ENCODE results near the gene TMLHE. TPM values are rescaled to one million over a fixed set of nuclear protein-coding genes. Genes with fewer than 3 reads are reported as not detected.
A peak's percentile ranks its signal among the peaks of the same experiment; 100 is the strongest.
"Not testable (repeated sequence)": the region's sequence is repeated elsewhere in the genome, so short reads cannot be mapped to it uniquely, and the experiment has no call there.

Gene TMLHE
- total and polyA plus RNA-seq, 2 donors (not counting 1 experiment from before 2014, with no cell fraction given) = 14.9 to 26.9 TPM

- H3K27ac Mint-ChIP-seq; H3K9me3 Mint-ChIP-seq (ENCODE audit: insufficient read depth); H2AFZ ChIP-seq (ENCODE audit: insufficient read depth, low read depth, low read length, poor library complexity, severe bottlenecking); H3K27ac ChIP-seq (ENCODE audit: low read length in 2 of 2); H3K36me3 ChIP-seq (replicated peaks in 1 of 2; ENCODE audit: control extremely low read depth in 1 of 2, control insufficient read depth in 1 of 2, extremely low read depth in 1 of 2, insufficient read depth in 2 of 2, low read length in 1 of 2); H3K9ac ChIP-seq (ENCODE audit: low read length); H3K79me2 ChIP-seq (ENCODE audit: control insufficient read depth, insufficient read depth, low read length); H3K9me3 ChIP-seq (ENCODE audit: control extremely low read depth in 1 of 3, control insufficient read depth in 2 of 3, insufficient read depth in 1 of 3, low read length in 2 of 3); CTCF ChIA-PET; H3K4me3 Mint-ChIP-seq; H3K27me3 Mint-ChIP-seq; DNase-seq; H3K4me3 ChIP-seq (ENCODE audit: control extremely low read depth in 1 of 5, extremely low read depth in 1 of 5, insufficient read depth in 1 of 5, low read depth in 2 of 5, low read length in 4 of 5); intact Hi-C loops (cut with micrococcal nuclease); H3K4me1 ChIP-seq (ENCODE audit: control insufficient read depth in 2 of 2, insufficient read depth in 2 of 2, low read length in 2 of 2); H3K27me3 ChIP-seq (replicated peaks in 1 of 4; ENCODE audit: control extremely low read depth in 1 of 4, control insufficient read depth in 3 of 4, insufficient read depth in 4 of 4, low read length in 3 of 4); H4K20me1 ChIP-seq (ENCODE audit: control insufficient read depth, insufficient read depth, low read length, poor library complexity, severe bottlenecking); H3K4me1 Mint-ChIP-seq; ATAC-seq (ENCODE audit: low read depth); H3K4me2 ChIP-seq (replicated peaks; ENCODE audit: low read depth, low read length, poor library complexity, severe bottlenecking); POLR2A ChIA-PET: not testable (repeated sequence)
- no CpG with 5 or more reads among the region's 3 CpGs for WGBS (ENCODE audit: insufficient coverage)
Observed at GRCh38 chrX:155491421-155491820, 121.3 kb downstream of the TMLHE start.

- H3K9me3 ChIP-seq (ENCODE audit: control extremely low read depth in 1 of 3, control insufficient read depth in 2 of 3, insufficient read depth in 1 of 3, low read length in 2 of 3); H3K4me3 Mint-ChIP-seq; H3K4me1 Mint-ChIP-seq; CTCF ChIA-PET; POLR2A ChIA-PET; intact Hi-C loops (cut with micrococcal nuclease); H3K27me3 Mint-ChIP-seq; H3K4me2 ChIP-seq (replicated peaks; ENCODE audit: low read depth, low read length, poor library complexity, severe bottlenecking); H3K9me3 Mint-ChIP-seq (ENCODE audit: insufficient read depth); H3K27ac Mint-ChIP-seq; H3K36me3 ChIP-seq (replicated peaks in 1 of 2; ENCODE audit: control extremely low read depth in 1 of 2, control insufficient read depth in 1 of 2, extremely low read depth in 1 of 2, insufficient read depth in 2 of 2, low read length in 1 of 2); H2AFZ ChIP-seq (ENCODE audit: insufficient read depth, low read depth, low read length, poor library complexity, severe bottlenecking); DNase-seq; ATAC-seq (ENCODE audit: low read depth); H3K9ac ChIP-seq (ENCODE audit: low read length); H3K79me2 ChIP-seq (ENCODE audit: control insufficient read depth, insufficient read depth, low read length); H3K27ac ChIP-seq (ENCODE audit: low read length in 2 of 2); H3K4me3 ChIP-seq (ENCODE audit: control extremely low read depth in 1 of 5, extremely low read depth in 1 of 5, insufficient read depth in 1 of 5, low read depth in 2 of 5, low read length in 4 of 5); H3K27me3 ChIP-seq (replicated peaks in 1 of 4; ENCODE audit: control extremely low read depth in 1 of 4, control insufficient read depth in 3 of 4, insufficient read depth in 4 of 4, low read length in 3 of 4); H3K4me1 ChIP-seq (ENCODE audit: control insufficient read depth in 2 of 2, insufficient read depth in 2 of 2, low read length in 2 of 2); H4K20me1 ChIP-seq (ENCODE audit: control insufficient read depth, insufficient read depth, low read length, poor library complexity, severe bottlenecking): not testable (repeated sequence)
- WGBS (ENCODE audit: insufficient coverage) = no CpG with 5 or more reads among the region's 7 CpGs
Observed at GRCh38 chrX:155477136-155477535, 135.6 kb downstream of the TMLHE start.

DNA sequence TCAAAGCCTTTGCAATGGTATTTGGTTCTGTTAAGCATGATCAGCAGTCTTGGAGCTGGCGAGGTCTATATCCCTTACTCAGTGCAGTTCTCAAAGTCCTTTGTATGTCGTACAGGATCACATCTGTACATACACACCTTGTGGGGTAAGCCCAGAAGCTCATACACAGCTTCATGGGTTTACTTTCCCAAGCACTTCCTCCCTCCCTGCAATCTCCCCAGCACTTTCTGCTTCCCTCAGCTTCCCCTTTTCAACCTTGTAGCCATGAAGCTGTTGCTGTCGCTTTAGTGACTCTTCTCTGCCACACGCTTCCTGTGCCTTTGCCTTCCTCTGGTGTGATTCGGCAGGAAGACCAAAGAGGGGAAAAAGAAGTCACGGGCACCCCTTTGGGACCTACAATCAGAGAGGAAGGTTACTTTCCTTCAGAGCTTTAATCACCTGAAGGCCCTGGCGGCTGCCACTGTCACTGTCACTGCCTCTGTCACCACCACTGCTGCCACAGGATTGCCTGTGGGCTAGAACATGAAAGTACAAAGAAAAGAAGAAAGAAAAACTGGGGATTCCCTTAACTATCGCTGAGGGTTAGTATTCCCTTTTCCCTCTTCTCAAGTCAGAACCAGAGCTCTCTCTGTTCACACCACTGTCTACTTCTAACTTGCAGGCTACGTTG lies 146.3 kb downstream of the TMLHE start:
- DNase-seq; CTCF ChIA-PET; H3K4me2 ChIP-seq (replicated peaks; ENCODE audit: low read depth, low read length, poor library complexity, severe bottlenecking); H3K27me3 Mint-ChIP-seq; H2AFZ ChIP-seq (ENCODE audit: insufficient read depth, low read depth, low read length, poor library complexity, severe bottlenecking); intact Hi-C loops (cut with micrococcal nuclease); H3K36me3 ChIP-seq (replicated peaks in 1 of 2; ENCODE audit: control extremely low read depth in 1 of 2, control insufficient read depth in 1 of 2, extremely low read depth in 1 of 2, insufficient read depth in 2 of 2, low read length in 1 of 2); POLR2A ChIA-PET; H3K9ac ChIP-seq (ENCODE audit: low read length); H3K79me2 ChIP-seq (ENCODE audit: control insufficient read depth, insufficient read depth, low read length); H3K27me3 ChIP-seq (replicated peaks in 1 of 4; ENCODE audit: control extremely low read depth in 1 of 4, control insufficient read depth in 3 of 4, insufficient read depth in 4 of 4, low read length in 3 of 4); H3K9me3 ChIP-seq (ENCODE audit: control extremely low read depth in 1 of 3, control insufficient read depth in 2 of 3, insufficient read depth in 1 of 3, low read length in 2 of 3); H4K20me1 ChIP-seq (ENCODE audit: control insufficient read depth, insufficient read depth, low read length, poor library complexity, severe bottlenecking); H3K27ac ChIP-seq (ENCODE audit: low read length in 2 of 2); H3K4me1 ChIP-seq (ENCODE audit: control insufficient read depth in 2 of 2, insufficient read depth in 2 of 2, low read length in 2 of 2); H3K4me3 Mint-ChIP-seq; H3K27ac Mint-ChIP-seq; H3K4me1 Mint-ChIP-seq; H3K9me3 Mint-ChIP-seq (ENCODE audit: insufficient read depth); H3K4me3 ChIP-seq (ENCODE audit: control extremely low read depth in 1 of 5, extremely low read depth in 1 of 5, insufficient read depth in 1 of 5, low read depth in 2 of 5, low read length in 4 of 5): not testable (repeated sequence)
- no CpG with 5 or more reads among the region's 9 CpGs for WGBS (ENCODE audit: insufficient coverage)
- ATAC-seq (ENCODE audit: low read depth) = peak; percentile 39

- H3K4me1 ChIP-seq (ENCODE audit: control insufficient read depth in 2 of 2, insufficient read depth in 2 of 2, low read length in 2 of 2); ATAC-seq (ENCODE audit: low read depth); H3K27ac ChIP-seq (ENCODE audit: low read length in 2 of 2); H3K4me3 ChIP-seq (ENCODE audit: control extremely low read depth in 1 of 5, extremely low read depth in 1 of 5, insufficient read depth in 1 of 5, low read depth in 2 of 5, low read length in 4 of 5); H3K36me3 ChIP-seq (replicated peaks in 1 of 2; ENCODE audit: control extremely low read depth in 1 of 2, control insufficient read depth in 1 of 2, extremely low read depth in 1 of 2, insufficient read depth in 2 of 2, low read length in 1 of 2); H3K9ac ChIP-seq (ENCODE audit: low read length); POLR2A ChIA-PET; H3K27me3 Mint-ChIP-seq; H3K9me3 ChIP-seq (ENCODE audit: control extremely low read depth in 1 of 3, control insufficient read depth in 2 of 3, insufficient read depth in 1 of 3, low read length in 2 of 3); H3K9me3 Mint-ChIP-seq (ENCODE audit: insufficient read depth); DNase-seq; H3K79me2 ChIP-seq (ENCODE audit: control insufficient read depth, insufficient read depth, low read length); H3K27ac Mint-ChIP-seq; H2AFZ ChIP-seq (ENCODE audit: insufficient read depth, low read depth, low read length, poor library complexity, severe bottlenecking); intact Hi-C loops (cut with micrococcal nuclease); H3K4me3 Mint-ChIP-seq; H3K27me3 ChIP-seq (replicated peaks in 1 of 4; ENCODE audit: control extremely low read depth in 1 of 4, control insufficient read depth in 3 of 4, insufficient read depth in 4 of 4, low read length in 3 of 4); H4K20me1 ChIP-seq (ENCODE audit: control insufficient read depth, insufficient read depth, low read length, poor library complexity, severe bottlenecking); CTCF ChIA-PET; H3K4me2 ChIP-seq (replicated peaks; ENCODE audit: low read depth, low read length, poor library complexity, severe bottlenecking); H3K4me1 Mint-ChIP-seq: not testable (repeated sequence)
- no CpG with 5 or more reads among the region's 8 CpGs for WGBS (ENCODE audit: insufficient coverage)
Observed at GRCh38 chrX:155460501-155460900, 152.3 kb downstream of the TMLHE start.
